GM18861 (cell line): ENCODE results near the gene ITGA7.

Source experiments
- ATAC-seq: cut with Tn5 transposase; IDR thresholded peaks from one replicate; pipeline ENCODE4 v1.9.1; 2021; ENCODE audit not compliant: unreplicated experiment

ITGA7 gene

GRCh38 chr12:55682087-55682796 lies 25.5 kb downstream of the ITGA7 start:
- ATAC-seq = no peak

GRCh38 chr12:55681142-55682077 lies 26.3 kb downstream of the ITGA7 start:
- ATAC-seq = no peak

DNA sequence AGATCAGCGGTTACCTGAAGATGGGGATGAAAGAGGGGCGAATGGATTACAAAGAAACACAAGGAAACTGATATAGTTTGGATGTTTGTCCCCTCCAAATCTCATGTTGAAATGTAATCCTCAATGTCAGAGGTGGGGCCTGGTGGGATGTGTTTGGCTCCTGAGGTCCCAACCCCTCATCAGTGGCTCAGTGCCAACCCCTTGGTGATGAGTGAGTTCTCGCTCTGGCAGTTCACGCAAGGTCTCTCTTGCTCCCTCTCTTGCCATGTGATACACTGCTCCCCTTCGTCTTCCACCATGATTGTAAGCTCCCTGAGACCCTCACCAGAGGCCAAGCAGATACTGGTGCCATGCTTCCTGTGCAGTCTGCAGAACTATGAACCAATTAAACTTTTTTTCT lies 28.0 kb downstream of the ITGA7 start:
- ATAC-seq = no peak

GRCh38 chr12:55676707-55677106 lies 31.0 kb downstream of the ITGA7 start:
- ATAC-seq = no peak

DNA sequence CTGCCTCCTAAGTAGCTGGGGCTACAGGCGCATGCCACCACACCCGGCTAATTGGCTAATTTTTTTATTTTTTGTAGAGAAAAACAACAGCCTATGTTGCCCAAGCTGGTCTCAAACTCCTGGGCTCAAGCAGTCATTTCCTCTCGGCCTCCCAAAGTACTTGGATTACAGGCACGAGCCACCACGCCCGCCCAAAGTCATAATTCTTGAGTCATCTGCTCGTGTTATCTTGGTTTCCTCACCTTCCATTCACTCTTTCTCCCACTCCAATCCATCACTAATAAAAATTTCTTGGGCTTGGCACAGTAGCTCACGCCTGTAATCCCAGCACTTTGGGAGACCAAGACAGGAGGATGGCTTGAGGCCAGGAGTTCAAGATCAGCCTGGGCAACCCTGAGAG lies 32.0 kb downstream of the ITGA7 start:
- no peak for ATAC-seq

DNA sequence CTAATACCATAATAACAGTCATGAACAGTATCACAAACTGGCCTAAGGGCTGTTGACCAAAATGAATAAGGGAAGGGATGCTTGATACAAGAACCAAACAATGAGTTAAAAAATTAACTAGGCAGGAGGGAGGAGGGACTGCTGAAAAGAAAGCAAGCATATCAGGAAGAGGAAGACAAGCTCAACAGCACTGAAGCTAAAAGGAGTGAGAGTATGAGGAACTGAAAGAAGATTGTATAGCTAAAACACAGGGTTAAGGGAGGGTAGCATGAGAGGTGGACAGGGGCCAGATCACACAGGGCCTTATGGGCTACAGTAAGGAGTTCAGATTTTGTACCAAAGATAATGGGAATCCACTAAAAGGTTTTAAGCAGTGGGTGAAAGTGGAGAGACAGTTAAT lies 34.1 kb downstream of the ITGA7 start:
- ATAC-seq = peak; percentile 99

DNA sequence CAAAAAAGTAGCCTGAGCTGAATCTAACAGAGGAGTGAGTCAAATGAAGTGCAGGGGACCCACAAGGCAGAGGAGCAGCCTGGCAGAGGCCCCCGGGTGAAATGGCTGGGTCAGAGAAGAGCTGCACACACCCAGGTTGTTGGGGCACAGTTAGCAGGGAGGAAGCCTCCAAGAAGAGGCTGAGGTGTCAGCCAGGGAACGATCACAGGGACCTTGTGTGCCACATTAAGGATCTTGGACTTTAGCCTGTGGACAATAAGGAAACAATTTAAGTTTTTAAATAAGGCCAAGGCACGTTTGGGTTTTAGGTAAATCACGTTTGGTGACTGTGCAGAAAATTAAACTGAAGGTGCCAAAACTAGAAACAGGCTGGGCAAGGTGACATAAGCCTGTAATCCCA lies 36.0 kb downstream of the ITGA7 start:
- no peak for ATAC-seq

GRCh38 chr12:55670276-55670675 lies 37.4 kb downstream of the ITGA7 start:
- ATAC-seq = no peak

GRCh38 chr12:55666508-55666907 lies 41.2 kb downstream of the ITGA7 start:
- no peak for ATAC-seq

DNA sequence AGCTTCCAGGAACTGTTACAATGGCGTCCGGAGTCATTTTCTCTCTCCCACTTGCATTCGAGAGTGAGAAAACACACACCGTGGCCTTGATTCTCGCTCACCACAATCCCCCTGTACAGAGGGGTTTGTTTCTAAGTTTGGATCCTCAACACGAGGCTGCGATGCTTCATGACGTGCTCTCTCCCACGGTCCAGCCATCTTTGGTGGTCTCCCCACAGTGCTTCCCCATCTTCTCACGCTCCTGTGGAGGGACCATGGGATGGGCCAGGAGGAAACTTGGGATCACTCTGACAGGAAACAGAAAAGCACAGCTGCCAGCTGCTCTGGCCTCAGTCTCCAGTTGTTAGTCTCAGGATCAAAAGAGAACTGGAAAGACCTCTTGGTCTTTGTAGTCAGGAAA lies 42.9 kb downstream of the ITGA7 start:
- no peak for ATAC-seq

DNA sequence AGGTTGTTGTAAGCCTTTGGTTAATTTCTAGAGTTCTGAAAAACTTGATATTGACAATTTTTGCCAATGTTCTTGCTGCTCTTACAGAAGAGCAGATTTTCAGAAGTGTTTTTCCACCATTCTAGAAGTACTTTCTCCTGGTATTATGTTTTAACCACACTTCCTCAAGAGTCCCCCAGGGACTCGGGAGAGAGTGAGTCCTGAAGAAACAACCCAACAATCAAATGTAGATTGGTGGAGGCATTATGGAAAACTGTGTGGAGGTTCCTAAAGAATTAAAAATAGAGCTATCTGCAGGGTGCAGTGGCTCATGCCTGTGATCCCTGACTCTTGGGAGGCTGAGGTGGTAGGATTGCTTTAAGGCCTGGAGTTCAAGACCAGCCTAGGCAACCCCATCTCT lies 44.3 kb downstream of the ITGA7 start:
- ATAC-seq = no peak

DNA sequence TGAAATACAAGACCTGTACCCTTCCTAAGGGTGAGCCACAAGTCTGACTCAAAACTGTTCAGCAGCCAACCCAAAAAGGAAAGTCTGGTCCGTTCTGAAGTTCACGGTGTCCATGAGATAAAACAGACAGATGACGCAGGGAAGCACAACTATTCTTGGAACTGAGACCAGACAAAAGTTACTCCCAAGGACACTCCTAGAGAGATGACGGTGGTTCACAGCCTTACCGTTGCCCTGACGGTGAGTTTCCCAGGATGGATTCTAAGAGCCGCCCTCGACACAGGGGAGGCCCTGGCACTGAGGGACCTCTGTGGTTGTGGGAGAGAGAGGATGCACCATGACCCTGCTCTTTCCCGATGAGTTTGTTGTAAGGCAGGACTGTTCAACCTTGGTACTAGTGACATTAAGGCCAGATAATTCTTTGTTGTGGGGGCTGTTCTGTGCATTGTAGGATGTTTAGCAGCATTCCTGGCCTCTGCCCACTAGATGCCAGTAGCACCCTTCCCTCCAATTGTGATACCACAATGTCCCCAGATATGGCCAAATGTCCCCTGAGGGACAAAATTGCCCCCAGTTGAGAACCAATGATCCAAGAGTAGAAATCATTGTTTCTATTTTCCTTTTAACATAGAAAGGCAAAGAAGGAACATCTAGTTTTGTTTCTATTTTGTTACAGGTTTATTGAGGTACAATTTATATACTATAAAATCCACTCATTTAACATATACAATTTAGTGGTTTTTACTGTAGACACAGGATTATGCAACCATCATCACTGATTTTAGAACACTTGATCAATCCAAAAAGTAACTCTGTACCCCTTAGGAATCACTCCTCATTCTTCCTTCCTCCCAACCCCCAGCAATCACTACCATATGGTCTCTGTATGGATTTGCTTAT lies 48.0 kb downstream of the ITGA7 start:
- ATAC-seq = no peak

- no peak for ATAC-seq
These were observed 48.9 kb downstream of the ITGA7 start for GRCh38 chr12:55658635-55659391.

DNA sequence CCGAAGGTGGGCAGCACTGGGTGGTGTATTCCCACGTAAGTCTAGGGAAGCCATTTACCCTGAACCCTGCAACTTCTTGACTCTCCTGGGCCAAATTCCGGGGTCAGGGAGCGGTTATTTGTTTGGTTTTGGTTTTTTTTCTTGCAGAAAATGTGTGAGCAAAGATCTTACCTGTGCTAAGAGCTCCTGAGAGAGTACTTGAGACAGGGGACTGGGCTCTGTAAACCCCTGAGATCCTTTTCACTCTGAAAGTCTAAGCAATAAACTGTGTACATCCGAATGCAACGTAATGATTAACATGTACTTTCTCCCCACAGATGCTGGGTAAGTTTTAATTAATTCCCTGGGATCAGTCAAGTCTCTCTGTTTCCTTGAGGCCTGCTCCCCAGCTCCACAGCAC lies 49.5 kb downstream of the ITGA7 start:
- no peak for ATAC-seq

GRCh38 chr12:55657212-55657611 lies 50.5 kb downstream of the ITGA7 start:
- ATAC-seq = no peak

GRCh38 chr12:55654511-55655214 lies 53.0 kb downstream of the ITGA7 start:
- ATAC-seq = no peak

GRCh38 chr12:55653031-55653430 lies 54.7 kb downstream of the ITGA7 start:
- ATAC-seq = no peak

DNA sequence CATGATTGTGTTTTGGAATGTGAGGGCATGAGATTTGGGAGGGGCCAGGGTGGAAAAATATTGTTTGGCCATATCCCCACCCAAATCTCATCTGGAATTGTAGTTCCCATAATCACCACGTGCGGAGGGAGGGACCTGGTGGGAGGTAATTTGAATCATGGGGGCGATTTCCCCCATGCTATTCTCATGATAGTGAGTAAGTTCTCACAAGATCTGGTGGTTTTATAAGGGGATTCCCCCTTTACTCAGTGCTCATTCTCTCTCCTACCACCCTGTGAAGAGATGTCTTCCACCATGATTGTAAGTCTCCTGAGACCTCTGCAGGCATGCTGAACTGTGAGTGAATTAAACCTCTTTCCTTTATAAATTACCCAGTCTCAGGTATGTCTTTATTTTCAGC lies 55.4 kb downstream of the ITGA7 start:
- no peak for ATAC-seq

DNA sequence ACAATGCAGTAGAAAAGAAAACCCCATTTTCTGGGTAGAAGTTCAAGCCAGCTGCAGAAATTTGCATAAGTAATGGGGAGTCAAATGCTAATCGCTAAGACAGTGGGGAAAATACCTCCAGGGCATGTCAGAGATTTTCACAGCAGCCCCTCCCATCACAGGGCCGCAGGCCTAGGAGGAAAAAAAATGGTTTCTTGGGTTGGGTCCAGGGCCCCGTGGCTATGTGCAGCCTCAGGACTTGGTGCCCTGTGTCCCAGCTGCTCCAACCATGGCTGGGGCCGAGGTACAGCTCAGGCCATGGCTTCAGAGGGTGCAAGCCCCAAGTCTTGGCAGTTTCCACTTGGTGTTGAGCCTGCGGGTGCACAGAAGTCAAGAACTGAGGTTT lies 56.4 kb downstream of the ITGA7 start:
- ATAC-seq = no peak
